GM19023 (cell line): ENCODE measurements around the gene MLN.

Experiments
- ATAC-seq: cut with Tn5 transposase; IDR thresholded peaks from one replicate; pipeline ENCODE4 v1.9.1; 2021; ENCODE audit warnings: mild to moderate bottlenecking, moderate library complexity; ENCODE audit not compliant: unreplicated experiment

MLN gene, protein sequence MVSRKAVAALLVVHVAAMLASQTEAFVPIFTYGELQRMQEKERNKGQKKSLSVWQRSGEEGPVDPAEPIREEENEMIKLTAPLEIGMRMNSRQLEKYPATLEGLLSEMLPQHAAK

DNA sequence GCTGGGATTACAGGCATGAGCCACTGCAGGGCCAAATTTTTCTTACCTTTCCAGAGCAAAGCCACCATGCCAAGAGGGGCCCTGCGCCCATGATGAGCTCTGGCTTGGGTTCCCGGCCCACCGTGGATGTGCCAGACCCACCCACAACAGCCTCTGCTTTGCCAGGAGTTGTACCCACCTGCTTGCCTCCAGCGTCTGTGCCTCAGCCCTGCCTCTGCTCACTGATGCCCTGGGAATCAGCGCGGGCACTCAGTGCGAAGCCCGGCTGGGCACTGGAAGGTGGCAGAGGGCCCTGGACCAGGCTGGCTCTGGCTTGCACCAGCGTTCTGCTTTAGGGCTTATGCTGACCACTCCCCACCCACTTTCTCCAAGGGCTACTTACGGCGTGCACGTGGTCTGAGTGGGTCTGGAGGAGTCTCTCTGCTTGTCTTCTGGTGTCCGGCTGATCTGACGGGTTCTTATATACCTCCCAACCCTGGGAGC is at the start of gene MLN:
Gene MLN (minus strand): TSS at position 433 of the 483 bp plus-strand sequence. CDS start 2,840 bp downstream, outside the sequence.
- no peak for ATAC-seq

DNA sequence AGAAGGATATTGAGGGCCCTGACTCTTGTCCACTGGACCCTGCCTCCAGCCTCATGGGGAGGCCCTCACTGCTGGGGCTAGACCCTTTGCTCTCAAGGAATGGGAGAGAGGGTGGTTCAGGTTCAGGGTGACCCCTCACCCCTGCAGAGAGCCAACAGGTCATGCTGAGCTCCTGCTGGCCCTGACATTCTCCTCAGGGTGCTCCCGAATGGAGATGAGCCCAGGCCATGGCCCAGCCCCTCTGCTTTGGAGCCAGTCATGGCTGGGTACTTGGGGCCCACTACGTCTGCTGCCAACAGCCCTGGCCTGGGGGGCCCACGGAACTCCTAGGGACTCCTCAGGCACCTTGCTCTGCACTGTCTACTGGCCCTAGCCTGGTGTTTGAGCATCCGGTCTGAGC is 49.2 kb upstream of the MLN start:
- no peak for ATAC-seq

DNA sequence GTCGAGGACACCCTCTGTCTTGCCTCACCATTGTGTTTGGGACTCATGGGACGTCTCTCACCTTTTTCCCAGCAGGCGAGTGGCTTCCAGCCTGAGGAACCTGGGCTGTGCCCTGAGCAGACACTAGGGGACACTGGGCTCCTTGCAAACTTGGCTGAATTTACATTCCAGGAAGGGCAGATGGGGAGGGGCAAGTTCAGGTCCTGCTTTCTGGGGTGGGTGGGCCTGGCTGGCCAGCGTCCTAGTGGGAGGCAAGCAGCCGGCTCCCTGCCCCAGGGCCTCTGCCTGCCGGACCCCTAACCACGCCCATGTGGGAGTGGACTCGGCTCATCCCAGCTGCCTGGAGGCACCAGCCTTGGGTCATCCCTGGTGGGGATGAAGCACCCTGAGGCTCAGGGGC is 48.2 kb upstream of the MLN start:
- no peak for ATAC-seq

DNA sequence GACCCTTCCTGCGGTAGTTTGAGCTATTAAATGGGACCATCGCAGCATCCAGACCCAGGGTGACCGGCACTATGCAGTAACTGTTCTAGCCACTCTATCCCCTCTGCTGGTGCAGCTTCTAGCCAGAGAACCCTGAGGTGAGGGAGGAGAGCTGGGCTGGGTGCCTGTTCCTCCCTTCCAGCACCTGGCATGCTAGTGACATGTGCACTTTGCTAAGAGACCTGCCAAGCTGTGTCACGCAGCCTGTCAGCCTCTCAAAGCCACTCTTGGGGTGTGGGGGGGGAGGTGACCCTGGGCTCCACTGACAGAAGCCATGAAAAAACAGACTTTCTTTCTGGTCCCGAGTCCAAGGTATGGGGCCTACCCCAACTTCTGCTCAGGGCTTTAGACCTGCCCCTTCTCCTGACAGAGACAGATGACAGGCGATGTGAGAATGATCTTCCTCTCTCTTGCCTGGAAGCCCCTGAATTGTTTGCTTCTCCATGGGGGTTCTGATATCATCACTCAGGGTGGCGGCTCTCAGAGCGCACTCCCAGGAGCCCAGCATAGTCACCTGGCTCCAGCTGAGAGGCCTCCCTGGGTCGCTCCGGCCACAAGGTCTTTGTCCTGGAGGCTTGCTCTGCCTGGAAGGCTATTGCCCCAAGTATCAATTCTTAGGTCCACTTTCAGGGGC is 47.2 kb upstream of the MLN start:
- no peak for ATAC-seq

DNA sequence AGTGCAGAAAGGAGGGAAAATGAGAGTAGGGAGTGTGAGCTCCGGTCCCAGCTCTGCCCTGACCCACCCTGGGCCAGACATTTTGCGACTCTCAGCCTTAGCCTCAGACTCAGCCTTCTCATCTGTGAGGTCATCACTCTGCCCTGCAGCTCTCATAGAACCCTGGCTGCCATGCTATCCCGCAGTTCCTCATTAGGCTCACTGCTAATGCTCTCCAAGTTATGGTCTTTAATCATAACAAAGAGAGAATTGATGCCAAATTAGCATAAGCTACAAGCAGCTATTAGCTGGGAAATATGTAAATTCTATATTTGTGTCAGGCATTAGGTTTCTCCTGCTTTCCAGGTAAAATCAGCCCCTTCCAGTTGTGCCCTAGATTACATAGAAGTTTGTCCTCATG is 46.5 kb upstream of the MLN start:
- no peak for ATAC-seq

DNA sequence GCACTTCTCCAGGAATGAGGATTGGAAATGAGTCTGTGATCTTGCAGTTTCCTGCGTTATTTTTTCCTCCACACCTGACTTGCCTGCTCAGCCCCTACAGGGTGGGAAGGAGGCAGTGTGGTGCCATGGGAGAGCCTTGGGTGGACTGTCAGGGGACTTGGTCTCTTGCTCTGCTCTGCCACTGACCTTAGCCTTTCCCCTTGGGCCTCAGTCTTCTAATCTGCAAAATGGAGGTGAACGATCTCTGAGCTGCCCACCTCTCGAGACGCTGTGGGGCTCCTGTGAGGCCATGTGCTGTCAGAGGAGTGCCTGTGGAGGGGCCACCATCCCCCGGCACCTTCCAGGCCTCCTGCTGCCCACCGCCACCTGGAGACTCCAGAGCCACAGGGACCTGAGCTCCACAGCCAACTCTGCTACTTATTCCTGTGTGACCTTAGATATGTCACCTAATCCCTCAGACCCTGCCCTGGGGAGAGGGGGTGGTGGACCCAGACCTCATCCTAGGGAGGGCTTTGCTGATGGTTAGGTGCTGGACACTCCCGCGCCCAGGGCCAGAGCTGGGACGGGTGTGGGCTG is 45.8 kb upstream of the MLN start:
- no peak for ATAC-seq

DNA sequence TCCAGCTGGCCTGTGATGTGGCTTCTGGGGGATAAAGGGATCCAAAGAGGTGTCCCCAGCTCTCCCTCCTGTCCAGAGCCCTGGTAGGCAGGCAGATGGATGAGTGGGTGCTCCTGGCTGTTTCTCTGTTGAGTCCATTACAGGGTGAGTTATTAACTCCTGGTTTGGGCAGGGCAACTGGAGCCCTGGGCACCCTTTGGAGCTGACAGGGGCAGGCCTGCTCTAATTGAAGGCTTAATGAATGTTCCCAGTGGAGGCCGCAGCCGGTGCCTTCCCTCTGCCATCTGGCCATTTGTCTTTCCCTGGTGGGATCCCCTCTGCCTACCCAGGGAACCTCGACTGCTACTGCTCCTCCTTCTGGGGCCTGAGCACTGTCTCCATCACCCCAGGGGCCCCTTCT is 44.7 kb upstream of the MLN start:
- ATAC-seq, result no peak

DNA sequence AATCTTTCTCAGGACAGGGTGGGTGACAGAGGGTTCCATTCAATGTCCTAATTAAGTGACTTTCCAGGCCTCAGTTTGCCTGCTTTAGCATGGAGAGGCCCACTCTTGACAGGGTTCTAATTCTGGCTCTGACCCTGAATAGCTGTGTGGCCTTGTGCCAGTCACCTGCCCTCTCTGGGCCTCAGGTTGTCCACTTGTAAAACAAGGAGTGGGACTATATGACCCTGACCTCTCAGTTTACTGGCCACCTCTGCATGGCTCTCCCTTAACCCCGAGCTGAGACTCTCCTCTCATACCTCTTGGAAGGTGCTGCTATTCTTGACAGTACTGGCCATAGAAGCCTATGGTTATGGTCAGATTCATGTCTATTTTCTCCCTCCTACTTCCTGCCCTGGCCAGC is 44.1 kb upstream of the MLN start:
- ATAC-seq, result no peak

DNA sequence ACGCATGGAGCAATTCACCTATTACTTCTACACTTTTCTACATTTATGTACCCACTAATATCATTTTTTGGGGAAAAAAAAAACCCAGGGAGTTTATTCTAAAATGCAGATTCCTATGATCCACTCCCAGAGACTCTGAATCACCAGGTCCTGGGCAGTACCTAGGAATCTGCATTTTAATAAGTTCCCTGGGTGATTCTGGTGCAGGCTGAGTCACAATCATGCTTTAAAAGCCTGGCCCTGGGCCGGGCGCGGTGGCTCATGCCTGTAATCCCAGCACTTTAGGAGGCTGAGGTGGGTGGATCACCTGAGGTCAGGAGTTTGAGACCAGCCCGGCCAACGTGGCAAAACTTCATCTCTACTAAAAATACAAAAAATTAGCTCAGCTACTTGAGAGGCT is 43.3 kb upstream of the MLN start:
- no peak for ATAC-seq

DNA sequence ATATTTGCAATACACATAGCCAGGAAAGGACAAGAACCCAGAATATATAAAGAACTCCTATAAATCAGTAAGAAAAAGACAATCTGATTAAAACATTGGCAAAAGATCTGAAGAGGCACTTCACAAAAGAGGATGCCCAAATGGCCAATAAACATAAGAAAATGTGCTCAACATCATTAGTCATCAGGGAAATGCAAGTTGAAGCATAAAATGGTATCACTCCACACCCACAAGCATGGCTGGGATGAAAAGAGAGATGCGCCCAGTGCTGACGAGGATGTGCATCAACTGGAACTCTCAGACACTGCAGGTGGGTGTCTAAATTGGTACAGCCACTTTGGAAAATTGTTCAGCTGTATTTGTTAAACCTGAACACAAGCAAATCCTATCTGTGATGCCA is 42.4 kb upstream of the MLN start:
- no peak for ATAC-seq

DNA sequence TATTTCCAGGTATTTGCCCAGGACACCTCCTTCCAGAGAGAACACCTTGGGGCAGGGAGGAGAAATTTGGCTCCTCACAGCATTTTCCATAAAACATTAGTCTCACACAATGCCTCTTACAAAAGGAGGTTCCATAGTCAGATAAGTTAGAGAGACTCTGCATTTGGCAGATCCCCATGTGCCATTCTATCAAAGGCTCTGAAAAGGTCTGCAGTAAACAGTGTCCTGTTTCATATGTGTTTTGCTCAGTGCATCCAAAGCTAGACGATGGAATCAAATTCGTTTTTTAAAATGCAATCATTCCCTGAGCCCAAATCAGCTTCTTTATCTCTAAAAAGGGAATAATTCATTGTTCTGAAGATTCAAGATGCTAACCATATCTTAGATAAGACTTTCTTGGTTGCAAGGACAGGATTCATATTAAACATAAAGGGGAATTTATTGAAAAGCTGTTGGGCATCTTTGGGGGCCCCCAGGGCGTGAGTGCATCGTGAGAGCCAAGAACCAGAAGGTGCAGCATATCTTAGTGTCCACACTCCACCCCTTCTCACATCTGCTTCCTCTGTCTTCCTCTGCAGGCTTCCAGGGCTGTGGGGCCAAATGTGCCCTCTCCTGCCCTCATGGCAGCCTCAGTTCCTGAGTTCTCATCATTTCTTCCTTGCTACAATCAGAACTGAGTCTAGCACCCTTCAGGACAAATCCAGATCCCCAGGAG is 41.4 kb upstream of the MLN start:
- ATAC-seq, result no peak

DNA sequence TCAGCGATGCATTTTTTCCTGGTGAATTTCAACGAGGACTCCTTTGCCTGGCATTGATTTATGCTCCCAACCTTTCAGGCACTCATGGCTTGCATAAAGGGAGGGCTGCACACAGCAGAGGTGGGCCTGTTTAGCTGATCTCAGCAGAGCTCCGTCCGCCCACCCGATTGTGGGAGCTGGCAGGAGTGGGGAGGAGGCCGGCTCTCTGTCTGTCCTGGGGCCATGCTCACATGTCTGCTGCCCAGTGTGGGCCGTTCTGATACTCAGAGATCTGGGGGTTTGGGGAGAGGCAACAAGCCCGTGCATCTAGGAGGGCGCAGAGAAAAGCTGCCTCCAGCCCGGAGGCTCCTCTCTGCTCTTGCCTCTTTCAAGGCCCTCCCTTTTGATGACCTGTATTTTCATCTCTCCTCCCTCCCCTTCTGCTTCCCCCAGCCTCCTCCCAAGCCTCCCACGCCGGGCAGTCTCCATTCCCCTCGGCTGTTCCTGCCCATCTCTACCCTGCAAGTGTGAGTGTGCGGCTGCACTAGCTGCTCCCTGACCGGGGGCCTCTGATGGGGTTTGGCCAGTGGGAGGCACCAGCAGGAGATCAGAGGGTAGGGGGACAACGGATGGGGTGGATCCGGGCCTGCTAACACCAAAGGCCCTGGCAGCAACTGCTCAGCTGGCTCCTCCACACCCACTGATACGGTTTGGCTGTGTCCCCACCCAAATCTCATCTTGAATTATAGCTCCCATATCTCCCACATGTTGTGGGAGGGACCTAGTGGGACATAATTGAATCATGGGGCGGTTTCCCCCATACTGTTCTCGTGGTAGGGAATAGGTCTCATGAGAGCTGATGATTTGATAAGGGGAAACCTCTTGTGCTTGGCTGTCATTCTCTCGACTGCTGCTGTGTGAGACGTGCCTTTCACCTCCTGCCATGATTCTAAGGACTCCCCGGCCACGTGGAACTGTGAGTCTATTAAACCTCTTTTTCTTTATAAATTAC is 39.6 kb upstream of the MLN start:
- no peak for ATAC-seq

DNA sequence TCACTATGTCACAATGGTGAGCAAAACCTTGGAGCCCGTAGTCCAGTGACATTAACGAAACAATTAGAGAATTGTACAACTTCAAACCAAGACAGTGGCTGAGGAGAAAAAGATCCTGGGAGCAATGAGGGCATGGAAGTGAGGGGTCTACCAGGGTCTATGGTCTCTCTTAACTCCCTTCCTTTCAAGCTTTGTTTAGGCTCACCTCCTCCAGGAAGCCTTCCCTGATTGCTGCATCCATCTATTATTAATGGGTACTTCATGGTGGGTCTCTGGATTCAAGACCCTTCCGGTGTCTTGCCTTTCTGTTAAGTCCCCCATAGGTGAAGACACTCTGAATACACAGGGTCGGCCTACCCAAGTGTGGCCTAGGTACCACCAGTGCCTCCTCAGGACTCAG is 38.1 kb upstream of the MLN start:
- no peak for ATAC-seq

DNA sequence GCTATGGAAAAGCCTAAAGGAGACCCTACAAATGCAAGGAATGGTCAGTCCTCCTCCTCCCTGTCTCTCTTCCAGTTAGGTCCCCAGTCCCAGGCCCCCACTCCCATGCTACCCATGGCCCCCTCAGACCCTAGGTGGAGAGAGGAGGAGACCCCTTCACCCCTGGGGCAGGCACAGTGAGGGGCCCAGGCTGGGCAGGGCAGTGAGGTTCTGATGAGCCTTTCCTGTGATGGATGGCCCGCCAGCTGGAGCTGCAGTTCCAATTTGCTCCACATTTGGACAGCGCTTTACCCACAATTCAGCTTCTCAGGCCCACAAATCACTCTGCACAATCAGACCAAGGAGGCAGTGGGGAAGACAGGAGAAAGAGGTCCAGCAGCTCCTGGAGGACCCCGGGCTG is 37.3 kb upstream of the MLN start:
- no peak for ATAC-seq

DNA sequence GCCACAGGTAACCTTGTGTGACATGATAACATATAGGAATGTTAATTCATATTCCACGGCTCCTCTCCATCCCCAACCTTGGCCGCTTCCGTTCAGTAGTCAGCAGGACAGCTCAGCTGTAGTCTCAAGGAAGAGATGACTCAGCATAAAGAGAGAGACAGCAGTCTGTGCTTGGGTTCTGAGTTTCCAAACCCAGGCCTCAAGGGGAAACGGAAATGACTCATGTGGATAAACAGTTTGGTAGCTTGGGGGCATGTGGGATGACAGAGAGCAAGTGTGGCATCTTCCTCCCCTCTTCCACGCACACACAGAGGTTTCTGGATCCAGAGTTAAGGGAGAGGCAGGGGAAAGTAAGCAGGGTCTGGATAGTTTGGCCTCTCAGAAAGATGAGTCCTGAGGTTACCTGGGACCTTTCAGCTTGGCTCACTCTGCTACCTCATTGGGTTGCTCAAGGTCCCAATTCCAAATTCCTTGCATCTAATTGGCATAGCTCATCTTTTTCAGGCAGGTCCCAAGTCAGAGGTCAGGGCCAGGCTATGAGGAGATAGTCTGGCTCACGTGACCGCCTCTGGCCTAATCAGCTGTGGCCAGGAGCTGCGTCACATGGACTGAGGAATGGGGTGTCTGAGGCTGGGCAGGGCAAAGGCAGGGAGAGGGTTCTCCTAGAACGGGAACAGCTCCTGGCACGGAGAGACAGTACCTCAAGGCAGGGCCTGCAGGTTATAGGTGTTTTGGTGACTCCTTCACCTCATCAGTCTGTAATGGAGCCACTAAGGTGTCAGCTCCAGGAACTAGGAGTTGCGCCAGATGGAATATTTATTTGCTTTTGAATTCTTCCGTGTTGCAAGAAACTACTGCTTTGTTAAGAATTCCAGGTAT is 36.5 kb upstream of the MLN start:
- peak; percentile 55 for ATAC-seq

DNA sequence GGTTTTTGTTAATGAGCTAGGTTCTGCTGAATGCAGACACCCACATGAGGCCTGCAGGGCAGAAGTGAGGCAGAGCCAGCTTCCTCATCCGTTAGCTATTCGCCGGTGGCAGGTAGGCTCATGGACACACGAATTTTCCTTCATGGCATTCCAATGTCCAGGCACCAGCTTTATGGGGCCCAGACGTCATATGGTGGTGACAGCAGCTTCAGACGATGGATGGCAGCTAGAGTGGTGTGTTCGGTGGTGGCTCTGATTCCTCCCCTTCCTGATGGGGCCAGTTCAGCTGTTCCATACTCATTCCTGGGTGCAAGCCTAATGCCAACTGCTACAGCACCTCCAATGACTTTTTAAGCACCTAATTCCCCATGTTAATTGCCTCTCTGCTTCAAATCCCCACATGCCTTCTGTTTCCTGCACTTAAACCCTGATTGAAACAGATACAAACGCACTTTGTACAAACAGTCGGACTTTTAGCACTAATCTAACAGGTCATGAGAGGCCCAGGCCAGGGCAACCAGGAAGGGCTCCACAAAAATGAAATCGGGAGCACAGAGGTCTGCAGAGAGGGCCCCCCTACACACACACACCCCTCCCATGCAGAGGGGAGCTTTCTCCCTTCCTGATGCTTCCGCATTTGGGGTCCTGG is 35.7 kb upstream of the MLN start:
- ATAC-seq, result peak; percentile 20

DNA sequence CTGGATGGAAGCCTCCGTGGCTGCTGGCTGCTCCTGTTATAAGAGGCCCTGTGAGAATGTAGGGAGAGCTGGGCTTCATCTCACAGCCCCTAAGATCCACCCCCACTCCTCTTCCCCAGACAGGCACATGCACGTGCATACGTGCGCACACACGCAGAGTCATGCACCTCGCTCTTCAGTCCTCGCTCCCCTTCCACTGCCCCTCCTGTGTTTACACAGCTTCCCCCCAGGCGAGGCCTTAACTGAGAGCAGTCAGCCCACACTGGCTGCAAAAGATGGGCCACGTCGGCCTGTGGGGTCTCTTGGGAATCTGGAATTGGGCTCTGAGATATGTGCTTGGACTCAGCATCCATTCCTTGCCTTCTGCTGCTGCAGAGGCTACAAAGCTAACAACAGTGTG is 35.2 kb upstream of the MLN start:
- no peak for ATAC-seq

DNA sequence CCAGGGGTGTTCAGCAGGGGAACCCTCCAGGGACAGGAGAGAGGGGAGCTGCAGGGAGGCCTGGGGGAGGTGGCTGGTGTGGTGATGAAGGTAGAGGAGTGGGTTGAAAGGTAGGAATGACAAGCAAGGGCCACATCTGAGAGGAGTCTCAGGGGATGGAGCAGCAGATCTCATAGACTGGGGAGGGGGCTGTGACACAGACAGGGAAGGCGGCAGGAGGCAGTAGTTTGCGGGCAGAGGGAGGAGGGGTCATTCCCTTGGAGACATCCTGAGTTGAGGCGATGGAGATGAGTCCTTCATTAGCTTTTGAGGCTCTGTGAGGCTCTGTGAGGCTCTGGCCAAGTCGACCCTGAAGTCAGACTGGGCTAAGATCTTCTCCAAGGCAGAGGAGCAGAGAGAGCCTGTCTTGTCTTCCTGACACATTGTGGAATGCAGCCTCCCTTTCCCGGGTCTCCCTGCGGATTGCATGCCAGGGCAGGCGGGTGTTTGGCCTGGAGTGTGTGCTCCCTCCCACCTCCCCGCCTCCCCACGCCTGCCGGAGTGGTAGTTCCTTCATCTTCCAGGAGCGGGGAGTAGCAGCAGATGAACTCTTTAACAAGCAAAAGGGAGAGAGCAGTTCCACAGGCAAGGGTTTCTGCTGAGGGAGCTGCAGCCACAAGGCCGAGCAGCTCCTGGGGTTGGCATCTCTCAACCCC is 34.3 kb upstream of the MLN start:
- no peak for ATAC-seq
